HTR-8/SVneo (cell line): ENCODE results near the gene PTPRD.
"Not testable (repeated sequence)": the region's sequence is repeated elsewhere in the genome, so short reads cannot be mapped to it uniquely, and the experiment has no call there.

Experiments used
- DNase-seq: peaks from one replicate; pipeline ENCODE4 v3.0.0; 2011; ENCODE audit warnings: low spot score, mixed read lengths; ENCODE audit not compliant: insufficient read length
- FAIRE-seq: peaks from 2 replicates; lab custom pipeline; 2011; peaks lifted over from hg19 to GRCh38; lab: Jason Lieb, UNC

PTPRD gene

DNA sequence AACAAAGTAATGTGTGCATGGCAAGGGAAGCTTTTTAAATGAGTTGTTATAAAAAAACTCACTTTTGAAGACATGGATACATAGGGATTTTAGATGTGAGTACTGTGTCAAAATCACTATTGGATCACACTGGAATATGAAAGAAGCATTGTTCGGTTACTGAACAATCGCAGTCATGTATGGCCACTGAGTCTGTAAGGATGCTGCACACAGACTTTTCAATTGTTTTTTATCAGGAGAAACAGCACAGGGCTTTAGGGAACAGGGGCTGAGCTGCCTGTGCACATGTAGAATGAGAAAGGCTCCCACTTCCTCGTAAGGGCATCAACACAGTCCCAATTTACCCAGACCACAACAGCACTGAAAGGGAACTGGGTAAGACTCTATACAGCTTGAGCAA is 1479.3 kb downstream of the PTPRD start:
- no peak for DNase-seq
- FAIRE-seq: no peak

GRCh38 chr9:9124616-9125015 is 1488.2 kb downstream of the PTPRD start:
- FAIRE-seq (no peak), DNase-seq (no peak)

- no peak for FAIRE-seq
- no peak for DNase-seq
Measured at GRCh38 chr9:9122230-9122875, 1490.4 kb downstream of the PTPRD start.

GRCh38 chr9:9117866-9118265 is 1494.9 kb downstream of the PTPRD start:
- no peak for FAIRE-seq
- DNase-seq: no peak

DNA sequence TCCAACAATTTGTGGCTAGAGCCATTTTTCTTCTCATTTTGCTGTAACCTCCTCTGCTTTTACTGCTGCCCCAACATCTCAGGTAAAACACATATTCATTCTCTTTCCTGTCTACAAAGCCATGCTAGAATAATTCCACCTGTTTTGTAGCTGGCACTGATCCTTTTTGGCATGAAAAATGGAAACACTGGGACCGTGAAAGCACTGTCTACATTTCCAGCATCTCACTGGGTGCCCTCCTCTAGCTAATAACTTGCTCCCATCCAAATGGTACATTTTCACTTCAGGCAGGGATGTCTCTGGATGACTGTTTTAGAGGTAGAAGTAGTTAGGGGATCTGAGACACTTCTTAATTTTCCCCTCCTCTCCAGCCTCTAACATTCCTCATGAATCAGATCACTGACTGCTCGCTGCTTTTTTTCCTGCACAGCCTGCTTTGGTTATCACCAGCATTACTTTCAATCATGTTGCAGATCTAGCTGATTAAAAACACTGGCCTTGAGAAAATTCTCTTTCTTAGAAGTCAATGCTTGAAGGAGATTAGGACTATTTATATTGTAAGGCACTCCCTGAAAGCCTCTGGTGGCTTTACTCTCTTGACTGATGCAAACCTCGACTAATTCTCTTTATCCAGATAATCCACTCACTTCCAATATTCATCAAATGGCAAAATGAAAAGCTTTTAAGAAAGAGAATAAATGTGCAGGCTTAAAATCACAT is 1500.6 kb downstream of the PTPRD start:
- no peak for FAIRE-seq
- no peak for DNase-seq

DNA sequence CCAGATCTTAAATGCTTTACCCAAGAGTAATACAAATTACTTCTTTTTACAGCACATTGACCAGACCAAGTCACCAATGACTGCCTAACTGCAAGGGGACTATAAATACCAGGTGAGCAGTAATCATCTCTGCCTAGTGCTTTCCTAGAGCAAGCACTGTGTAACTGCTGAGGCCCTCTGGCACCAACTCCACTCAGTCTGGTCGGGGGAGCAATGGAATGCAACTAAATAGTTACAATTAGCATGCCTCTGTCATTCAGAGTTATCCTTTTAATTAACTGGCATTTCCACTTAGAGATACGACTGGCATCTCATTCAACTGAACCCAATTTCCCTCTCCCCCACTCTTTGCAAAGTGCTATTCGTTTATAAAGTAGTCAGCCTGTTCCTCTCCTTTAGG is 1504.2 kb downstream of the PTPRD start:
- FAIRE-seq: no peak
- no peak for DNase-seq

DNA sequence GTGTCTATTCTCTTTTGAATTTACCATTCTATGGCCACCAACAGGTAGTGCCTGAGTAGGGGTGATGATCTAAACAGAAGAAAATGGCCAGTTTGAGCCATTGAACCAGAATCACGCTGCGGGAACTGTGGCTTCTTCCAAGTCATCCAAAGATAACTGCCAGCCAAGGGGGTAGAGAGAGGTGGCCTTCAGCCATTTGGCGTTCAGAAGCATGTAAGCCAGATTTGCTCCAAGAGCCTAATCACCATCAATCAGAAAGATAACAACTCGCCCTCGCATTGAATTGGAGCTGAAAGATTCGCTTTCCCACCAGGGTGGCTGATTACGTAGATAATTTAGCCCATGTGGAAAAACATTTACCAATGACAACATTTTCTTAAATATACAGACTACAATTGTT is 1510.5 kb downstream of the PTPRD start:
- DNase-seq: no peak
- FAIRE-seq: no peak

GRCh38 chr9:9100070-9100469 is 1512.7 kb downstream of the PTPRD start:
- no peak for DNase-seq
- no peak for FAIRE-seq

DNA sequence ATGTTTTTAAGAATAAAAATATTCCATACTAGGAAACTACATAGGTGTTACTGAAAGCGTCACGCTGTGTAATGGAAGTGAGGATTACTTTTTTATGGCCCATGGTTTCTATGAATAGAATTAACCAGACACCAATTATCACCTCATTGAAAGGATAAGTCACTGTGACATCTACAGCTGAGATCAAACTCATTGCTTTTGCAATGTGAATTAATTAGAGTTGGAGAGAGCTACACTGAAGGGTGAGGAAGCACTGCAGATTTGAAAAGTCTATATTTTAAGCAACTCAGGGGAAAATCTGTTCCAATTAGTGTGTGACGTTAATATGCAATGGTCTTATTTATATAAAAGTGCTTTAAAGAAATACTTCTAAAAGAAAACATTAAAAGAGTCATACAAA is 1513.2 kb downstream of the PTPRD start:
- FAIRE-seq: no peak
- no peak for DNase-seq

GRCh38 chr9:9097254-9097653 is 1515.5 kb downstream of the PTPRD start:
- not testable (repeated sequence) for FAIRE-seq

GRCh38 chr9:9091387-9091786 is 1521.4 kb downstream of the PTPRD start:
- FAIRE-seq (no peak), DNase-seq (no peak)

More at GRCh38 chr9:9097254-9097653, 1515.5 kb downstream of the PTPRD start:
- not testable (repeated sequence) for DNase-seq

GRCh38 chr9:9079473-9079872 is 1533.3 kb downstream of the PTPRD start:
- FAIRE-seq (no peak), DNase-seq (no peak)

DNA sequence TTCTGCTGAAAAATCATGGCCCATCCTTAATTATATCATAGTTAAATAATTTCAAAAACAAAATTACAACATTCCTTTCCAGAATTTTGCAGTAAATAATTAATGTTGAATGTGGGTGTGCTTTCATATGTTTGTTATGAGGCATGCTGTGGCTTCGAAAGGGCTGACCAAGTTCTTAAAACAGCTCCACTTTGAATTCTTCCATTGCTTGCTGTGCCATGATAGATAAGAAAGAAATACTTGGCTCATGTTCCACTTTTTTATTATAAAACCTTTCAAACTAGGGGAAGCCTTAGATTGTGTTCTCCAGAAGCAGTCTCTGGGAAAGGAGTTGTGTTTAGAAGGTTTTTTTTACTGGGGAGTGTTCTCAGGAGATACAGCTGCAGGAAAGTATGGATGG is 1534.5 kb downstream of the PTPRD start:
- FAIRE-seq (no peak), DNase-seq (no peak)

GRCh38 chr9:9061627-9062026 is 1551.2 kb downstream of the PTPRD start:
- no peak for DNase-seq
- FAIRE-seq: no peak

GRCh38 chr9:9054354-9054992 is 1558.3 kb downstream of the PTPRD start:
- no peak for FAIRE-seq

DNA sequence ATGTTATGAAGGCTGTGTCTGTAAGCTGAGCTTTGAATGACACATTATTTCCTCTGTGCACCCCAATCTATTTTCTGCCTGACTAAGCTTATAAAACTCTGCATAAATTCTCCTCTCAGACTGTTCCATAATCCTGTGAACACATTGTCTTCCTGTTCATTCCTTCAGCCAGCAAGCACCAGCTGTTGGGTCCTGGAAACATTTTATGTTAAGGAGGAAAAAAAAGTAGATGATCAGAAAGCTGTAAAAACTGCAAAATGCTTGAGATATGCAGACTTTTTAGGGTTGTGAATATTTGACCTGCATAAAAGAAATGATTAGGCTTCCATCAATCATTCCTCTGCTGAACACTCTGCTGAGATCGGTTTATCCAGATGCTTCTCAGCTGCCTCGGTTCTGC is 1567.2 kb downstream of the PTPRD start:
- no peak for DNase-seq
- no peak for FAIRE-seq

More at GRCh38 chr9:9054354-9054992, 1558.3 kb downstream of the PTPRD start:
- no peak for DNase-seq

DNA sequence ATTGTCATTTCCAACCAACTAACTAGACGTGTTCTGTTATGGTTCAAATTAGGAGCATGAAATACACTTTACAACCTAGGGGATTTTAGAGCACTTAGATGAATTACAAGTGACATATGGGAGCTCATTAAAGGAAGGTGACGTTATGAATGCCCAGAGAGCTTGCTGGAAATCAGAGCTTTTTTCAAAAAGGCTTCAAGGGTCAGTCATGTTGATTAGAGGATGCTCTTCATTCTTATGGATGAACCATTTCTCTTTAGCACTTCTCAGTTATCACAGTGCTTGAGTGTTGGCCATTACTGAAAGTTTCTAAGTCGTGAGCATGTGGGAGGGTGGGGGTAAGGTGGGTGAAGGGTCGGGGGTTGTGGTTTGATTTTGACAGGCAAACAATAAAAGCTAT is 1567.7 kb downstream of the PTPRD start:
- no peak for DNase-seq
- FAIRE-seq: no peak

GRCh38 chr9:9043788-9044187 is 1569.0 kb downstream of the PTPRD start:
- not testable (repeated sequence) for FAIRE-seq

GRCh38 chr9:9041756-9042155 is 1571.0 kb downstream of the PTPRD start:
- no peak for FAIRE-seq
- DNase-seq: no peak

More at GRCh38 chr9:9043788-9044187, 1569.0 kb downstream of the PTPRD start:
- DNase-seq: not testable (repeated sequence)

- no peak for FAIRE-seq
- no peak for DNase-seq
Measured at GRCh38 chr9:9033022-9033421, 1579.8 kb downstream of the PTPRD start.

- DNase-seq: no peak
- no peak for FAIRE-seq
Measured at GRCh38 chr9:9016597-9016996, 1596.2 kb downstream of the PTPRD start.
